Measurements from ENCODE around the gene KCNJ5. TPM values are rescaled to one million over a fixed set of nuclear protein-coding genes. Genes with fewer than 3 reads are reported as not detected.

KCNJ5 gene
- total and polyA plus RNA-seq, 10 of the 15 experiments (the other 5 are each of a cell fraction or from before 2014, with no cell fraction given): 0.03 TPM; not detected in 8

GRCh38 chr11:128946648-128947047, 55.5 kb downstream of the KCNJ5 start:
- ATAC-seq (no peak), DNase-seq (ENCODE audit: low read depth, low spot score) (no peak), FAIRE-seq (no peak)
- in situ Hi-C loops (cut with MboI) (no loop called here), intact Hi-C loops (cut with micrococcal nuclease; ENCODE audit: unreplicated experiment) (no loop called here)
- Histone ChIP-seq H3K4me2 (ENCODE audit: control insufficient read depth, insufficient read depth) (no peak overlapping the region), H3K27ac (ENCODE audit: control insufficient read depth, insufficient read depth) (no peak overlapping the region), H4K20me1 (ENCODE audit: control insufficient read depth, insufficient read depth) (no peaks in the 10 kb centered on the region), H2AFZ (ENCODE audit: control insufficient read depth, low read depth, low read length) (no peak overlapping the region), H3K79me2 (ENCODE audit: control insufficient read depth, insufficient read depth, low read length) (no peaks in the 10 kb centered on the region), H3K9ac (ENCODE audit: control insufficient read depth, insufficient read depth, low read length) (no peak overlapping the region), H3K9me3 (replicated peaks; ENCODE audit: control insufficient read depth, insufficient read depth, low read length) (no peaks in the 10 kb centered on the region), H3K4me1 (ENCODE audit: control insufficient read depth, insufficient read depth, low read length) (no peaks in the 10 kb centered on the region), H3K36me3 (ENCODE audit: control insufficient read depth in 2 of 2, insufficient read depth in 2 of 2, low read length in 1 of 2) (no peaks in the 10 kb centered on the region), H3K4me3 (no peak overlapping the region), H3K27me3 (replicated peaks in 1 of 2; ENCODE audit: control insufficient read depth in 2 of 2, insufficient read depth in 2 of 2, low read length in 1 of 2) (peaks cover 0 to 6% of the 10 kb centered on the region in 2 experiments; a peak in 2 of 4 replicates)
- ChIA-PET POLR2A (no interaction called here), SMC1A (ENCODE audit: uncharacterized antibody, unreplicated experiment) (interaction anchor here (0.7 to 14.9 kb wide), 2 partner anchors 58 to 102 kb away, joined by 3 to 249 read pairs; partner anchors contain the start of gene KCNJ5), RAD21 (ENCODE audit: unreplicated experiment) (interaction anchor here (0.8 kb wide), 1 partner anchor 189 kb away, joined by 3 read pairs; no protein-coding TSS in a partner anchor), CTCF (interaction anchor here (0.9 to 20.8 kb wide), 3 partner anchors 11 to 58 kb away, joined by 3 to 480 read pairs (median 29); partner anchors contain the start of gene KCNJ5)
- 40% methylated on average over 2 of the region's 2 CpGs for WGBS (ENCODE audit: insufficient coverage, insufficient replicate concordance, low lambda C conversion rate, missing lambda C conversion rate)
- no TSS peak for BruUV-seq (replicated peaks)
- TF ChIP-seq ZNF207 (IDR thresholded peaks at IDR 0.05; ENCODE audit: borderline replicate concordance) (no peak), SIX5 (IDR thresholded peaks at IDR 0.05; ENCODE audit: low read depth, low read length, severe bottlenecking) (no peak), NR2F1 (conservative IDR thresholded peaks at IDR 0.05) (no peak), NR2C2 (IDR thresholded peaks at IDR 0.05; ENCODE audit: borderline replicate concordance, control insufficient read depth, insufficient read length, low read depth) (no peak), FOS (IDR thresholded peaks at IDR 0.05; ENCODE audit: borderline replicate concordance, extremely low read depth, insufficient read length) (no peak), IRF4 (IDR thresholded peaks at IDR 0.05; ENCODE audit: low read depth, low read length) (no peak), MYB (IDR thresholded peaks at IDR 0.05; ENCODE audit: borderline replicate concordance, low read depth, low read length) (no peak), ZBED1 (IDR thresholded peaks at IDR 0.05; ENCODE audit: borderline replicate concordance) (no peak), NFYA (IDR thresholded peaks at IDR 0.05; ENCODE audit: borderline replicate concordance, low read depth, low read length) (no peak), RBBP5 (conservative IDR thresholded peaks at IDR 0.05) (no peak)
